A549 treated with RU486 at 1 μM for 4 hours (cell line): ENCODE results near the gene ALG3. TPM values are rescaled to one million over a fixed set of nuclear protein-coding genes. Genes with fewer than 3 reads are reported as not detected.

Source experiments
- total RNA-seq: library from RNA; stranded (reverse); fragments of 200-300 nt; extraction: Qiagen RNA extraction; gene quantifications from 5 replicates; pipeline ENCODE4 v1.2.3, GENCODE V29; 2022; ENCODE audit warnings: low read depth

ALG3 gene
- 54.1 to 81.7 TPM (median 74.6 TPM) in 5 replicates for total RNA-seq

GRCh38 chr3:184248454-184249411, at the start of gene ALG3:
TSS of gene ALG3 (minus strand) at chr3:184248962. CDS start at chr3:184248940, 22 bp downstream.

GRCh38 chr3:184275961-184276910, 27.5 kb upstream of the ALG3 start, which contains the start of gene ECE2:
TSS of gene ECE2 (plus strand) at chr3:184276022. CDS start at chr3:184276154, 132 bp downstream.

GRCh38 chr3:184261270-184261853, 12.6 kb upstream of the ALG3 start, which contains the start of gene CAMK2N2:
TSS of gene CAMK2N2 (minus strand) at chr3:184261553. CDS start at chr3:184261285, 268 bp downstream.

GRCh38 chr3:184249412-184250166, 827 bp upstream of the ALG3 start, which contains the start of gene EEF1AKMT4:
TSS of gene EEF1AKMT4 (plus strand) at chr3:184249672. CDS start at chr3:184249695, 23 bp downstream.

GRCh38 chr3:184229394-184230080, 19.2 kb downstream of the ALG3 start, which contains the start of gene VWA5B2:
TSS of gene VWA5B2 (plus strand) at chr3:184229585. CDS start at chr3:184230529, 944 bp downstream.

Other genes with a start within 250 kb of the ALG3 start
- gene ABCC5, start 231.1 kb downstream of the ALG3 start, total RNA-seq = 11.0 to 14.3 TPM (median 13.7 TPM) in 5 replicates
- not detected in 5 replicates for gene HTR3D, start 217.2 kb downstream of the ALG3 start, total RNA-seq
- not detected in 5 replicates for gene HTR3C, start 195.9 kb downstream of the ALG3 start, total RNA-seq
- not detected in 5 replicates for gene HTR3E, start 151.9 kb downstream of the ALG3 start, total RNA-seq
- gene EIF2B5, start 113.6 kb downstream of the ALG3 start, total RNA-seq = 27.3 to 30.4 TPM (median 28.5 TPM) in 5 replicates
- gene DVL3, start 93.6 kb downstream of the ALG3 start, total RNA-seq = 17.4 to 26.4 TPM (median 25.2 TPM) in 5 replicates
- gene AP2M1, start 74.1 kb downstream of the ALG3 start, total RNA-seq = 292 to 335 TPM (median 319 TPM) in 5 replicates
- gene ABCF3, start 62.8 kb downstream of the ALG3 start, total RNA-seq = 33.3 to 36.1 TPM (median 34.4 TPM) in 5 replicates
- gene VWA5B2, start 19.4 kb downstream of the ALG3 start, total RNA-seq = 0.24 to 0.54 TPM (median 0.44 TPM) in 5 replicates
- gene EEF1AKMT4, start 710 bp upstream of the ALG3 start, total RNA-seq = 8.7 to 14.7 TPM (median 12.7 TPM) in 5 replicates
- 0.72 to 1.6 TPM (median 1.3 TPM) in 5 replicates for gene CAMK2N2, start 12.6 kb upstream of the ALG3 start, total RNA-seq
- gene ECE2, start 27.1 kb upstream of the ALG3 start, total RNA-seq = not detected in 5 replicates
- gene PSMD2, start 50.3 kb upstream of the ALG3 start, total RNA-seq = 323 to 418 TPM (median 327 TPM) in 5 replicates
- 253 to 285 TPM (median 259 TPM) in 5 replicates for gene EIF4G1, start 65.6 kb upstream of the ALG3 start, total RNA-seq
- gene FAM131A, start 88.6 kb upstream of the ALG3 start, total RNA-seq = 7.5 to 11.3 TPM (median 10.3 TPM) in 5 replicates
- 4.1 to 6.6 TPM (median 5.4 TPM) in 5 replicates for gene CLCN2, start 112.6 kb upstream of the ALG3 start, total RNA-seq
- 72.7 to 79.0 TPM (median 75.1 TPM) in 5 replicates for gene POLR2H, start 112.7 kb upstream of the ALG3 start, total RNA-seq
- gene THPO, start 129.2 kb upstream of the ALG3 start, total RNA-seq = not detected in 5 replicates
- gene CHRD, start 131.1 kb upstream of the ALG3 start, total RNA-seq = 0.11 to 0.37 TPM (median 0.27 TPM) in 5 replicates